H9 (cell line): ENCODE measurements around the gene CCSER1. TPM values are rescaled to one million over a fixed set of nuclear protein-coding genes. Genes with fewer than 3 reads are reported as not detected.

Experiments used
- DNase-seq: peaks from one replicate; pipeline ENCODE4 v3.0.0-alpha.2; 2017
- H2AFZ ChIP-seq: one replicate; pipeline ENCODE4 v1.6.1; 2013; ENCODE audit warnings: mild to moderate bottlenecking, low read length, control low read depth, moderate library complexity
- H2AK5ac ChIP-seq: 2 replicates; pipeline ENCODE4 v1.6.1; 2013; ENCODE audit warnings: low read length, control low read depth, mixed read lengths; ENCODE audit not compliant: insufficient read length
- H2BK120ac ChIP-seq: one replicate; pipeline ENCODE4 v1.6.1; 2013; ENCODE audit warnings: low read depth, mild to moderate bottlenecking, low read length, control low read depth, inconsistent platforms; ENCODE audit not compliant: poor library complexity, severe bottlenecking
- H2BK12ac ChIP-seq: 2 replicates; pipeline ENCODE4 v1.6.1; 2013; ENCODE audit warnings: low read length, control low read depth, mixed read lengths, low read depth; ENCODE audit not compliant: insufficient read length
- H2BK15ac ChIP-seq: 2 replicates; pipeline ENCODE4 v1.6.1; 2013; ENCODE audit warnings: low read depth, low read length, control low read depth
- H2BK20ac ChIP-seq: one replicate; pipeline ENCODE4 v1.6.1; 2013; ENCODE audit warnings: low read depth, mild to moderate bottlenecking, low read length, control low read depth, inconsistent platforms; ENCODE audit not compliant: poor library complexity, severe bottlenecking
- H2BK5ac ChIP-seq: 2 replicates; pipeline ENCODE4 v1.6.1; 2013; ENCODE audit warnings: low read length, control low read depth, mixed read lengths; ENCODE audit not compliant: insufficient read length
- H3K14ac ChIP-seq: 2 replicates; pipeline ENCODE4 v1.6.1; 2013; ENCODE audit warnings: low read length, control low read depth; ENCODE audit not compliant: insufficient read depth
- H3K18ac ChIP-seq: 2 replicates; pipeline ENCODE4 v1.6.1; 2013; ENCODE audit warnings: low read depth, mild to moderate bottlenecking, mixed read lengths, low read length, control low read depth; ENCODE audit not compliant: insufficient read length
- H3K23ac ChIP-seq: 2 replicates; pipeline ENCODE4 v1.6.1; 2013; ENCODE audit warnings: low read length, control low read depth, mixed read lengths, low read depth; ENCODE audit not compliant: insufficient read length
- H3K23me2 ChIP-seq: 2 replicates; pipeline ENCODE4 v1.6.1; 2013; ENCODE audit warnings: low read depth, mild to moderate bottlenecking, mixed read lengths, low read length, control low read depth; ENCODE audit not compliant: insufficient read length, poor library complexity, severe bottlenecking
- H3K27ac ChIP-seq: 2 replicates; pipeline ENCODE4 v1.5.1; 2013; ENCODE audit warnings: low read length, control low read depth, mixed read lengths, low read depth; ENCODE audit not compliant: insufficient read length
- H3K27me3 ChIP-seq: 2 replicates; pipeline ENCODE4 v1.6.1; 2013; ENCODE audit warnings: low read length, control low read depth, inconsistent platforms; ENCODE audit not compliant: insufficient read depth
- H3K4ac ChIP-seq: 2 replicates; pipeline ENCODE4 v1.6.1; 2013; ENCODE audit warnings: low read depth, mild to moderate bottlenecking, control low read depth, inconsistent platforms, low read length, moderate library complexity
- H3K4me1 ChIP-seq: 2 replicates; pipeline ENCODE4 v1.6.1; 2013; ENCODE audit warnings: low read length, control low read depth, inconsistent platforms; ENCODE audit not compliant: insufficient read depth
- H3K4me2 ChIP-seq: 2 replicates; pipeline ENCODE4 v1.6.1; 2013; ENCODE audit warnings: low read length, control low read depth, mixed read lengths; ENCODE audit not compliant: insufficient read length, insufficient read depth
- H3K56ac ChIP-seq: 2 replicates; pipeline ENCODE4 v1.6.1; 2013; ENCODE audit warnings: low read depth, mild to moderate bottlenecking, mixed read lengths, low read length, control low read depth; ENCODE audit not compliant: insufficient read length
- H3K79me1 ChIP-seq: 2 replicates; pipeline ENCODE4 v1.6.1; 2013; ENCODE audit warnings: low read depth, mild to moderate bottlenecking, moderate library complexity, low read length, control low read depth, inconsistent platforms; ENCODE audit not compliant: insufficient read depth, poor library complexity, severe bottlenecking
- H3K79me2 ChIP-seq: 2 replicates; pipeline ENCODE4 v1.6.1; 2013; ENCODE audit warnings: low read length, control low read depth, inconsistent platforms; ENCODE audit not compliant: insufficient read depth
- H3K9ac ChIP-seq: 2 replicates; pipeline ENCODE4 v1.6.1; 2013; ENCODE audit warnings: low read length, control low read depth, mixed read lengths; ENCODE audit not compliant: insufficient read length; ENCODE audit errors: extremely low read depth
- H3K9me3 ChIP-seq: one replicate; pipeline ENCODE4 v1.6.1; 2013; ENCODE audit warnings: low read depth, low read length, inconsistent platforms; ENCODE audit not compliant: control insufficient read depth
- H3T11ph ChIP-seq: one replicate; pipeline ENCODE4 v1.6.1; 2013; ENCODE audit warnings: mild to moderate bottlenecking, low read length, control low read depth, inconsistent platforms
- H4K20me1 ChIP-seq: one replicate; pipeline ENCODE4 v1.6.1; 2013; ENCODE audit not compliant: control insufficient read depth, insufficient read length, insufficient read depth
- H4K5ac ChIP-seq: 2 replicates; pipeline ENCODE4 v1.6.1; 2013; ENCODE audit warnings: low read depth, mild to moderate bottlenecking, mixed read lengths, low read length, control low read depth; ENCODE audit not compliant: insufficient read length
- H4K8ac ChIP-seq: replicated peaks from 2 replicates; pipeline ENCODE4 v1.6.1; 2013; ENCODE audit warnings: low read length, control low read depth, mixed read lengths, low read depth; ENCODE audit not compliant: insufficient read length
- H4K91ac ChIP-seq: 2 replicates; pipeline ENCODE4 v1.6.1; 2013; ENCODE audit warnings: low read depth, mild to moderate bottlenecking, moderate library complexity, mixed read lengths, low read length, control low read depth; ENCODE audit not compliant: insufficient read length
- H3K27ac Mint-ChIP-seq, 3 experiments: 2 replicates in 2 of 3; 3 replicates in 1 of 3; pipeline ENCODE4 v1.8.0; 2020 to 2021; ENCODE audit warnings: mixed read lengths in 3 of 3, mild to moderate bottlenecking in 1 of 3, moderate library complexity in 1 of 3
- H3K27me3 Mint-ChIP-seq: 2 replicates; pipeline ENCODE4 v1.8.0; 2021; ENCODE audit warnings: low read depth, mild to moderate bottlenecking, moderate library complexity, mixed read lengths
- H3K36me3 Mint-ChIP-seq, 3 experiments: 2 replicates in 2 of 3; 3 replicates in 1 of 3; pipeline ENCODE4 v1.8.0; 2020 to 2021; ENCODE audit warnings: low read depth in 3 of 3, mixed read lengths in 3 of 3; ENCODE audit not compliant: insufficient read depth in 1 of 3
- H3K4me1 Mint-ChIP-seq, 2 experiments: 2 replicates each; pipeline ENCODE4 v1.8.0; 2020; ENCODE audit warnings: mixed read lengths in 2 of 2
- H3K4me3 Mint-ChIP-seq, 2 experiments: 2 replicates in 1 of 2; 3 replicates in 1 of 2; pipeline ENCODE4 v1.8.0; 2020 to 2021; ENCODE audit warnings: mild to moderate bottlenecking in 2 of 2, mixed read lengths in 2 of 2, moderate library complexity in 1 of 2
- H3K9me3 Mint-ChIP-seq, 2 experiments: 2 replicates in 1 of 2; 3 replicates in 1 of 2; pipeline ENCODE4 v1.8.0; 2020; ENCODE audit warnings: mild to moderate bottlenecking in 2 of 2, mixed read lengths in 2 of 2, moderate library complexity in 1 of 2
- WGBS: extraction: QIAGEN DNeasy Blood & Tissue Kit; methylation state at CpG from one replicate; pipeline ENCODE4 v1.1.7; 2013; ENCODE audit warnings: missing lambda C conversion rate, low lambda C conversion rate, mixed read lengths; ENCODE audit not compliant: insufficient read length; ENCODE audit errors: extremely low coverage; 5-methylcytosine and 5-hydroxymethylcytosine counted together
- total RNA-seq: library from RNA; stranded (reverse); gene quantifications from 2 replicates; pipeline ENCODE4 v1.2.1, GENCODE V29; 2021
- TF ChIP-seq, protein P1 (sequence below): fragments of 200-600 bp; sonication (generic); conservative IDR thresholded peaks from 3 replicates; pipeline ENCODE4 v1.8.0; 2021; ENCODE audit warnings: antibody characterized with exemption, mild to moderate bottlenecking

The CCSER1 gene
- total RNA-seq, 1 experiment from 2014 or later = 0.37 TPM

DNA sequence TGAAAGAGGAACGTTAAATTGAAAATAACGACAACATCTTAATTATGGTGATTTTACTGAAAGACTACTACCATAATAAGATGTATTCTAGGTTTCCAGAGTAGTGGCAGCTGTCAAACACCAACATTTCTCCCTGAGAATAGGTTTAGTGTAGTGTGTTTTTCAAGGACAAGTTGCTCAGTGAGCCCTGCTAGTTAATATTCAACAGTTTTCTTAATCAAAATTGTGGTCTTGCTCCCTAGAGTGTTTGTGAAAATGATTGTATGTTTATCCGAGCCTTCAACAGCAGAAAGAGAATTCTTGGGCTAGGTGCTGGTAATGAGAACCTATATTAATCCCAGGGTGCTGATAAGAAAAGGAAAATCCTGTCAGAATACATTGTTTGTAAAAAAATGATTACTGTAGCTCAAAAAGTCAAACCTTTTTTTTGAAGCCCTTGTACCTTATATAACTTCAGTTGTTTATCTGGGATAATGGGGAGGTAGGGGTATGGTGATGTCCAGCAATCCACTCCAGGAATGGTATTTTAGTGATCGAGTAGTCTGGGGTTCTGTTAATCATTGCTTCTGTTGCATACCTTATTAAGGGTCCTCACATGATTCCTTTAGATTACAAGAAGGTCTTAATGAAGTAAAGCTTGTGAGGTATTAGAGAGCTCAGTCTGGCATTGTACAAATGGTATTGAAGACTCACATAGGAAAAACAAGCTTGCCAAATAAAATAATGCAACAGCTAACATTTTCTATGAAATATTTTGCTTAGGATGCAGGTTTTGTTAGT, 110.7 kb downstream of the CCSER1 start:
- Histone ChIP-seq H4K5ac (no peak overlapping the region), H3K9ac (no peak overlapping the region), H4K91ac (no peak overlapping the region), H4K20me1 (no peaks in the 10 kb centered on the region), H2AFZ (no peak overlapping the region), H2AK5ac (no peak overlapping the region), H3K14ac (no peak overlapping the region), H4K8ac (no peak overlapping the region), H3K56ac (no peak overlapping the region), H3K79me2 (no peaks in the 10 kb centered on the region), H2BK15ac (no peak overlapping the region), H3K23ac (no peak overlapping the region), H3K4me1 (no peaks in the 10 kb centered on the region), H3K9me3 (no peaks in the 10 kb centered on the region), H3T11ph (no peak overlapping the region), H3K27me3 (no peaks in the 10 kb centered on the region), H2BK120ac (no peak overlapping the region), H2BK5ac (no peak overlapping the region), H3K23me2 (no peaks in the 10 kb centered on the region), H3K18ac (no peak overlapping the region), H3K79me1 (no peaks in the 10 kb centered on the region), H2BK12ac (no peak overlapping the region), H3K4me2 (no peak overlapping the region), H2BK20ac (no peak overlapping the region), H3K4ac (no peak overlapping the region), H3K27ac (no peak overlapping the region)
- Mint-ChIP-seq H3K36me3 (no peaks in the 10 kb centered on the region), H3K9me3 (no peaks in the 10 kb centered on the region), H3K4me1 (no peaks in the 10 kb centered on the region), H3K4me3 (no peak overlapping the region), H3K27ac (no peak overlapping the region; a peak in 1 of 7 replicates), H3K27me3 (no peaks in the 10 kb centered on the region)
- TF ChIP-seq, protein P1, sequence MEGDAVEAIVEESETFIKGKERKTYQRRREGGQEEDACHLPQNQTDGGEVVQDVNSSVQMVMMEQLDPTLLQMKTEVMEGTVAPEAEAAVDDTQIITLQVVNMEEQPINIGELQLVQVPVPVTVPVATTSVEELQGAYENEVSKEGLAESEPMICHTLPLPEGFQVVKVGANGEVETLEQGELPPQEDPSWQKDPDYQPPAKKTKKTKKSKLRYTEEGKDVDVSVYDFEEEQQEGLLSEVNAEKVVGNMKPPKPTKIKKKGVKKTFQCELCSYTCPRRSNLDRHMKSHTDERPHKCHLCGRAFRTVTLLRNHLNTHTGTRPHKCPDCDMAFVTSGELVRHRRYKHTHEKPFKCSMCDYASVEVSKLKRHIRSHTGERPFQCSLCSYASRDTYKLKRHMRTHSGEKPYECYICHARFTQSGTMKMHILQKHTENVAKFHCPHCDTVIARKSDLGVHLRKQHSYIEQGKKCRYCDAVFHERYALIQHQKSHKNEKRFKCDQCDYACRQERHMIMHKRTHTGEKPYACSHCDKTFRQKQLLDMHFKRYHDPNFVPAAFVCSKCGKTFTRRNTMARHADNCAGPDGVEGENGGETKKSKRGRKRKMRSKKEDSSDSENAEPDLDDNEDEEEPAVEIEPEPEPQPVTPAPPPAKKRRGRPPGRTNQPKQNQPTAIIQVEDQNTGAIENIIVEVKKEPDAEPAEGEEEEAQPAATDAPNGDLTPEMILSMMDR = no peak
- DNase-seq = no peak
- WGBS = no CpG with 5 or more reads among the region's 4 CpGs
